Measurements from ENCODE around the gene LRRC71. TPM values are rescaled to one million over a fixed set of nuclear protein-coding genes. Genes with fewer than 3 reads are reported as not detected.

Gene LRRC71
- total and polyA plus RNA-seq, 10 of the 15 experiments (the other 5 are each of a cell fraction or from before 2014, with no cell fraction given), result not detected

DNA sequence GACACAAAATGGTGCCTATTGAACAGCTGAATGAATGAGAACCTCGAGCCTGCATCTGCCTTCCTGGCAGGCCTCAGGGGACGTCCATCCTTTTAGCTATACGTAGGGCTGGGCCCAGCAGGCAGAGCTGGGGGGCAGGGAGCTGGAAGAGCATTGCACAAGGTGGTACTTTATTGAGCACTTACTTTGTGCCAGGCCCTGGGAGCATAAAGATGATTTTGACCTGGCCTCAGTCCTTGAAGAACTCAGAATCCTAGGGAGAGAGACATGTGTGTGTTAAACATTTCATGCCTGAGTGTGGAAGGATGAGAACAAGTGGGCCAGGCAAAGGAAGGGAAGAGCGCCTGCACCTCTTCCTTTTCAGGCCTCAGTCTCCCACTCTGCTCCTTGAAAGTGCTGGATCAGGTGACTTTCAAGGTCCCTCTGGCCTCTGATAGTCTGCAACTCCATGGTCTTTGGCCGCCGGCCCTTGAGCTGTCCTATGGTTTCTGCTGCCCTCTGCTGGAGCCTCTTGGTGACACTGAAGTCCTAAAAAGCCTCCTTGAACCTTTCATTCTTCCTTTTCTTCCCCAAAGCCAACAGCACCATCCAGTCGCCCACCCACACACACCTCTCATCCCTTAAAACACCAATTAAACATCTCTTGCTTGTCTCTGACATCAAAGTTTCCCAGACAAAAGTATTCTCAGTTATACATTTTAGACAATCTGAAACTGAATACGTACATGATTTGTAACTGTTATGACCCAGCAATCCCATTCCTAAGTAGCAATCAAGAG is 30.4 kb upstream of the LRRC71 start (continued):
- TF ChIP-seq TCF3 (IDR thresholded peaks at IDR 0.05; ENCODE audit: borderline replicate concordance, insufficient read depth, low read depth, low read length) (no peak), MEF2B (IDR thresholded peaks at IDR 0.05; ENCODE audit: partially characterized antibody, poor library complexity, severe bottlenecking) (no peak), HCFC1 (IDR thresholded peaks at IDR 0.05; ENCODE audit: low read length) (peak; percentile 35; the same call in 1 of the 2 replicates), CREB1 (IDR thresholded peaks at IDR 0.05; ENCODE audit: low read depth) (no peak), RFX5 (IDR thresholded peaks at IDR 0.05; ENCODE audit: low read depth, low read length) (no peak), ZNF274 (IDR thresholded peaks at IDR 0.05; ENCODE audit: insufficient read depth, insufficient read length) (no peak), NR2F1 (conservative IDR thresholded peaks at IDR 0.05) (no peak), SREBF2 (IDR thresholded peaks at IDR 0.05; ENCODE audit: low read length) (no peak), ETV6 (conservative IDR thresholded peaks at IDR 0.05 in 1 of 2, IDR thresholded peaks at IDR 0.05 in 1 of 2; ENCODE audit: borderline replicate concordance in 1 of 2, low read depth in 1 of 2) (no peak), JUNB (IDR thresholded peaks at IDR 0.05) (no peak), EP300 (IDR thresholded peaks at IDR 0.05; ENCODE audit: borderline replicate concordance in 1 of 2, control insufficient read depth in 1 of 2, low read depth in 2 of 2, low read length in 2 of 2) (no peak), MXI1 (IDR thresholded peaks at IDR 0.05; ENCODE audit: low read depth, low read length) (no peak), ASH2L (IDR thresholded peaks at IDR 0.05; ENCODE audit: borderline replicate concordance, low read depth) (no peak), NFYB (IDR thresholded peaks at IDR 0.05; ENCODE audit: insufficient read depth, low read depth, low read length) (no peak), RAD21 (IDR thresholded peaks at IDR 0.05; ENCODE audit: insufficient read depth, low read depth, low read length) (peak; percentile 84), HDGF (IDR thresholded peaks at IDR 0.05) (no peak), ZZZ3 (IDR thresholded peaks at IDR 0.05; ENCODE audit: control insufficient read depth, insufficient read length, low read depth) (no peak), YY1 (IDR thresholded peaks at IDR 0.05; ENCODE audit: low read depth, low read length) (0 out of 2 replicates have a peak, but pooled peaks have one; percentile 39), SMC3 (IDR thresholded peaks at IDR 0.05; ENCODE audit: borderline replicate concordance, low read length) (peak; percentile 88)
- TF ChIP-seq, protein P1, sequence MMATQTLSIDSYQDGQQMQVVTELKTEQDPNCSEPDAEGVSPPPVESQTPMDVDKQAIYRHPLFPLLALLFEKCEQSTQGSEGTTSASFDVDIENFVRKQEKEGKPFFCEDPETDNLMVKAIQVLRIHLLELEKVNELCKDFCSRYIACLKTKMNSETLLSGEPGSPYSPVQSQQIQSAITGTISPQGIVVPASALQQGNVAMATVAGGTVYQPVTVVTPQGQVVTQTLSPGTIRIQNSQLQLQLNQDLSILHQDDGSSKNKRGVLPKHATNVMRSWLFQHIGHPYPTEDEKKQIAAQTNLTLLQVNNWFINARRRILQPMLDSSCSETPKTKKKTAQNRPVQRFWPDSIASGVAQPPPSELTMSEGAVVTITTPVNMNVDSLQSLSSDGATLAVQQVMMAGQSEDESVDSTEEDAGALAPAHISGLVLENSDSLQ (IDR thresholded peaks at IDR 0.05), result no peak
- TF ChIP-seq, protein P2, sequence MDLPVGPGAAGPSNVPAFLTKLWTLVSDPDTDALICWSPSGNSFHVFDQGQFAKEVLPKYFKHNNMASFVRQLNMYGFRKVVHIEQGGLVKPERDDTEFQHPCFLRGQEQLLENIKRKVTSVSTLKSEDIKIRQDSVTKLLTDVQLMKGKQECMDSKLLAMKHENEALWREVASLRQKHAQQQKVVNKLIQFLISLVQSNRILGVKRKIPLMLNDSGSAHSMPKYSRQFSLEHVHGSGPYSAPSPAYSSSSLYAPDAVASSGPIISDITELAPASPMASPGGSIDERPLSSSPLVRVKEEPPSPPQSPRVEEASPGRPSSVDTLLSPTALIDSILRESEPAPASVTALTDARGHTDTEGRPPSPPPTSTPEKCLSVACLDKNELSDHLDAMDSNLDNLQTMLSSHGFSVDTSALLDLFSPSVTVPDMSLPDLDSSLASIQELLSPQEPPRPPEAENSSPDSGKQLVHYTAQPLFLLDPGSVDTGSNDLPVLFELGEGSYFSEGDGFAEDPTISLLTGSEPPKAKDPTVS (IDR thresholded peaks at IDR 0.05; ENCODE audit: low read depth, low read length), result no peak
- TF ChIP-seq, protein P3, sequence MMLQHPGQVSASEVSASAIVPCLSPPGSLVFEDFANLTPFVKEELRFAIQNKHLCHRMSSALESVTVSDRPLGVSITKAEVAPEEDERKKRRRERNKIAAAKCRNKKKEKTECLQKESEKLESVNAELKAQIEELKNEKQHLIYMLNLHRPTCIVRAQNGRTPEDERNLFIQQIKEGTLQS (IDR thresholded peaks at IDR 0.05; ENCODE audit: borderline replicate concordance, extremely low read depth, low read depth, low read length), result no peak
- TF ChIP-seq, protein P4, sequence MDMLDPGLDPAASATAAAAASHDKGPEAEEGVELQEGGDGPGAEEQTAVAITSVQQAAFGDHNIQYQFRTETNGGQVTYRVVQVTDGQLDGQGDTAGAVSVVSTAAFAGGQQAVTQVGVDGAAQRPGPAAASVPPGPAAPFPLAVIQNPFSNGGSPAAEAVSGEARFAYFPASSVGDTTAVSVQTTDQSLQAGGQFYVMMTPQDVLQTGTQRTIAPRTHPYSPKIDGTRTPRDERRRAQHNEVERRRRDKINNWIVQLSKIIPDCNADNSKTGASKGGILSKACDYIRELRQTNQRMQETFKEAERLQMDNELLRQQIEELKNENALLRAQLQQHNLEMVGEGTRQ (IDR thresholded peaks at IDR 0.05; ENCODE audit: borderline replicate concordance, low read depth, low read length), result no peak; the same call in 1 of the 2 replicates

Measured in GM12878 (cell line).